ENCODE results near the gene C3orf22.

DNA sequence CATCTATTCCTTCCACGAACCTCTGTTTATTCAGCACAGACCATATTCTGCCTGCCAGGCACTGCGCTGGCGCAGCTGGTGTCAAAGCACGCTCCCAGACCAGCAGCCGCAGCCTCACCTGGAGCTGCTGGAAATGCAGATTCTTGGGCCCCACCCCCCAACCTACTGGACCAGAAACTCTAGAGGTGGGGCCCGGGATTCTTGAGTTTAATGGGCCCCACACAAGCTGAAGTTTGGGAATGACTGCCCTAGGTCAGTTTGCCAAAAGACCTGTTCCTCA lies 27.7 kb downstream of the C3orf22 start:
- TF ChIP-seq, protein P1, sequence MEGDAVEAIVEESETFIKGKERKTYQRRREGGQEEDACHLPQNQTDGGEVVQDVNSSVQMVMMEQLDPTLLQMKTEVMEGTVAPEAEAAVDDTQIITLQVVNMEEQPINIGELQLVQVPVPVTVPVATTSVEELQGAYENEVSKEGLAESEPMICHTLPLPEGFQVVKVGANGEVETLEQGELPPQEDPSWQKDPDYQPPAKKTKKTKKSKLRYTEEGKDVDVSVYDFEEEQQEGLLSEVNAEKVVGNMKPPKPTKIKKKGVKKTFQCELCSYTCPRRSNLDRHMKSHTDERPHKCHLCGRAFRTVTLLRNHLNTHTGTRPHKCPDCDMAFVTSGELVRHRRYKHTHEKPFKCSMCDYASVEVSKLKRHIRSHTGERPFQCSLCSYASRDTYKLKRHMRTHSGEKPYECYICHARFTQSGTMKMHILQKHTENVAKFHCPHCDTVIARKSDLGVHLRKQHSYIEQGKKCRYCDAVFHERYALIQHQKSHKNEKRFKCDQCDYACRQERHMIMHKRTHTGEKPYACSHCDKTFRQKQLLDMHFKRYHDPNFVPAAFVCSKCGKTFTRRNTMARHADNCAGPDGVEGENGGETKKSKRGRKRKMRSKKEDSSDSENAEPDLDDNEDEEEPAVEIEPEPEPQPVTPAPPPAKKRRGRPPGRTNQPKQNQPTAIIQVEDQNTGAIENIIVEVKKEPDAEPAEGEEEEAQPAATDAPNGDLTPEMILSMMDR (conservative IDR thresholded peaks at IDR 0.05) = no peak
- TF ChIP-seq EZH2 (IDR thresholded peaks at IDR 0.05; ENCODE audit: low read depth) = no peak
